ENCODE measurements around the gene PDGFA. TPM values are rescaled to one million over a fixed set of nuclear protein-coding genes. Genes with fewer than 3 reads are reported as not detected.
"Not testable (repeated sequence)": the region's sequence is repeated elsewhere in the genome, so short reads cannot be mapped to it uniquely, and the experiment has no call there.

PDGFA gene
- total and polyA plus RNA-seq, 12 donors = 2.9 to 28.6 (median 13.6) TPM

GRCh38 chr7:553636-554111, 34.0 kb upstream of the PDGFA start:
- H3K27me3 ChIP-seq = peaks cover 10% of the 10 kb centered on the region
- no peaks in the 10 kb centered on the region for H3K4me1 ChIP-seq (replicated peaks in 1 of 2)
- no peak overlapping the region for H3K27ac ChIP-seq
- no peaks in the 10 kb centered on the region for H3K36me3 ChIP-seq (replicated peaks in 1 of 2)
- no peaks in the 10 kb centered on the region for H3K9me3 ChIP-seq (replicated peaks in 1 of 3)
- 78 to 85% (median 79%) methylated on average over 11 to 18 of the region's 18 CpGs for WGBS, 4 donors
- no peak for TF ChIP-seq CTCF (IDR thresholded peaks at IDR 0.05)
- TF ChIP-seq POLR2A (IDR thresholded peaks at IDR 0.05) = no peak
- DNase-seq = no peak
- H3K4me3 ChIP-seq = no peak overlapping the region
- intact Hi-C loops (cut with DNase I) = no loop called here

GRCh38 chr7:552868-553635, 33.4 kb upstream of the PDGFA start:
- no peak for TF ChIP-seq CTCF (IDR thresholded peaks at IDR 0.05)
- TF ChIP-seq POLR2A (IDR thresholded peaks at IDR 0.05) = no peak
- WGBS, 4 donors = 43 to 63% (median 58%) methylated on average over 8 to 44 of the region's 44 CpGs
- H3K4me1 ChIP-seq (replicated peaks in 1 of 2) = no peaks in the 10 kb centered on the region
- no peaks in the 10 kb centered on the region for H3K9me3 ChIP-seq (replicated peaks in 1 of 3)
- H3K4me3 ChIP-seq = no peak overlapping the region
- no peaks in the 10 kb centered on the region for H3K36me3 ChIP-seq (replicated peaks in 1 of 2)
- DNase-seq = no peak
- intact Hi-C loops (cut with DNase I) = no loop called here
- no peak overlapping the region for H3K27ac ChIP-seq
- peaks cover 7% of the 10 kb centered on the region for H3K27me3 ChIP-seq

GRCh38 chr7:552151-552867, 32.7 kb upstream of the PDGFA start:
- H3K4me1 ChIP-seq (replicated peaks in 1 of 2); H3K27ac ChIP-seq; H3K27me3 ChIP-seq; H3K4me3 ChIP-seq; H3K36me3 ChIP-seq (replicated peaks in 1 of 2); DNase-seq; H3K9me3 ChIP-seq (replicated peaks in 1 of 3); intact Hi-C loops (cut with DNase I): not testable (repeated sequence)
- 58 to 80% (median 68%) methylated on average over 8 to 32 of the region's 32 CpGs for WGBS, 4 donors

GRCh38 chr7:551615-551970, 31.9 kb upstream of the PDGFA start:
- H3K4me1 ChIP-seq (replicated peaks in 1 of 2); DNase-seq; H3K36me3 ChIP-seq (replicated peaks in 1 of 2); H3K27ac ChIP-seq; intact Hi-C loops (cut with DNase I); H3K9me3 ChIP-seq (replicated peaks in 1 of 3); H3K4me3 ChIP-seq; H3K27me3 ChIP-seq: not testable (repeated sequence)
- 93 to 95% (median 94%) methylated on average over 3 to 9 of the region's 9 CpGs for WGBS, 4 donors

GRCh38 chr7:550881-551614, 31.4 kb upstream of the PDGFA start:
- 85 to 91% (median 87%) methylated on average over 3 to 19 of the region's 19 CpGs for WGBS, 4 donors
- H3K27ac ChIP-seq = no peak overlapping the region
- intact Hi-C loops (cut with DNase I) = no loop called here
- no peak for DNase-seq
- no peaks in the 10 kb centered on the region for H3K36me3 ChIP-seq (replicated peaks in 1 of 2)
- H3K4me1 ChIP-seq (replicated peaks in 1 of 2) = no peaks in the 10 kb centered on the region
- no peaks in the 10 kb centered on the region for H3K27me3 ChIP-seq
- no peak overlapping the region for H3K4me3 ChIP-seq
- TF ChIP-seq POLR2A (IDR thresholded peaks at IDR 0.05) = no peak
- no peak for TF ChIP-seq CTCF (IDR thresholded peaks at IDR 0.05)
- H3K9me3 ChIP-seq (replicated peaks in 1 of 3) = no peaks in the 10 kb centered on the region
